ENCODE data around the gene PLSCR1.
"Not testable (repeated sequence)": the region's sequence is repeated elsewhere in the genome, so short reads cannot be mapped to it uniquely, and the experiment has no call there.

Gene PLSCR1

GRCh38 chr3:146522174-146523158 lies 21.9 kb downstream of the PLSCR1 start:
- H3K27me3 ChIP-seq (ENCODE audit: insufficient read depth, poor library complexity, severe bottlenecking); DNase-seq (ENCODE audit: low read depth in 1 of 2, low spot score in 1 of 2); H3K27ac ChIP-seq (replicated peaks); H3K4me3 ChIP-seq (replicated peaks; ENCODE audit: insufficient read depth, low read length): not testable (repeated sequence)

DNA sequence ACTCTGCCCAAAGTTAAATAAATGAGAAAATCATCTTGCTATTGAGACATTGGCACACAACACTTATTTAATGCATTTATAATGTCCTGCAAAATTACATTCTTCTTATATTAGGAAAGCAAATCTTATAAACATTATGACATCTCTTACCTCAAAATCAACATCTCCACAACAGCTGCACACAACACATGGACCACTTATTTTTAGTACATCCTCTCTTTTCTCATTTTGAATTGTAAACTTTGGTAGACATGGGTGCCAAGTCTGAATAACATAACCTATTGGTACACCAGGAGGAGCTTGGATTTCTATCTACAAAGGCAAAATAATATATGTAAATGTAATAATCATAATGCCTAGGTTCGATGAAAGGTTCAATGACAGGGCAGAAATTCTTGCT lies 23.0 kb downstream of the PLSCR1 start:
- H3K27me3 ChIP-seq (ENCODE audit: insufficient read depth, poor library complexity, severe bottlenecking): no peaks in the 10 kb centered on the region
- no peak for TF ChIP-seq GABPA (IDR thresholded peaks at IDR 0.05; ENCODE audit: low read depth)
- TF ChIP-seq, protein P1, sequence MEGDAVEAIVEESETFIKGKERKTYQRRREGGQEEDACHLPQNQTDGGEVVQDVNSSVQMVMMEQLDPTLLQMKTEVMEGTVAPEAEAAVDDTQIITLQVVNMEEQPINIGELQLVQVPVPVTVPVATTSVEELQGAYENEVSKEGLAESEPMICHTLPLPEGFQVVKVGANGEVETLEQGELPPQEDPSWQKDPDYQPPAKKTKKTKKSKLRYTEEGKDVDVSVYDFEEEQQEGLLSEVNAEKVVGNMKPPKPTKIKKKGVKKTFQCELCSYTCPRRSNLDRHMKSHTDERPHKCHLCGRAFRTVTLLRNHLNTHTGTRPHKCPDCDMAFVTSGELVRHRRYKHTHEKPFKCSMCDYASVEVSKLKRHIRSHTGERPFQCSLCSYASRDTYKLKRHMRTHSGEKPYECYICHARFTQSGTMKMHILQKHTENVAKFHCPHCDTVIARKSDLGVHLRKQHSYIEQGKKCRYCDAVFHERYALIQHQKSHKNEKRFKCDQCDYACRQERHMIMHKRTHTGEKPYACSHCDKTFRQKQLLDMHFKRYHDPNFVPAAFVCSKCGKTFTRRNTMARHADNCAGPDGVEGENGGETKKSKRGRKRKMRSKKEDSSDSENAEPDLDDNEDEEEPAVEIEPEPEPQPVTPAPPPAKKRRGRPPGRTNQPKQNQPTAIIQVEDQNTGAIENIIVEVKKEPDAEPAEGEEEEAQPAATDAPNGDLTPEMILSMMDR (IDR thresholded peaks at IDR 0.05; ENCODE audit: insufficient read depth, low read length): no peak
- TF ChIP-seq SPI1 (IDR thresholded peaks at IDR 0.05; ENCODE audit: borderline replicate concordance, low read depth): no peak
- no peak for TF ChIP-seq POLR2AphosphoS5 (IDR thresholded peaks at IDR 0.05; ENCODE audit: low read depth)
- TF ChIP-seq REST (IDR thresholded peaks at IDR 0.05; ENCODE audit: insufficient replicate concordance, low read depth): no peak
- H3K4me3 ChIP-seq (replicated peaks; ENCODE audit: insufficient read depth, low read length): no peak overlapping the region
- H3K27ac ChIP-seq (replicated peaks): no peak overlapping the region
- DNase-seq (ENCODE audit: low read depth in 1 of 2, low spot score in 1 of 2): no peak

GRCh38 chr3:146519810-146520209 lies 24.6 kb downstream of the PLSCR1 start:
- TF ChIP-seq POLR2AphosphoS5 (IDR thresholded peaks at IDR 0.05; ENCODE audit: low read depth) (no peak), SPI1 (IDR thresholded peaks at IDR 0.05; ENCODE audit: borderline replicate concordance, low read depth) (no peak), REST (IDR thresholded peaks at IDR 0.05; ENCODE audit: insufficient replicate concordance, low read depth) (no peak)
- Histone ChIP-seq H3K27ac (replicated peaks) (no peak overlapping the region), H3K27me3 (ENCODE audit: insufficient read depth, poor library complexity, severe bottlenecking) (no peaks in the 10 kb centered on the region), H3K4me3 (replicated peaks; ENCODE audit: insufficient read depth, low read length) (no peak overlapping the region)
- DNase-seq (ENCODE audit: low read depth in 1 of 2, low spot score in 1 of 2): no peak

DNA sequence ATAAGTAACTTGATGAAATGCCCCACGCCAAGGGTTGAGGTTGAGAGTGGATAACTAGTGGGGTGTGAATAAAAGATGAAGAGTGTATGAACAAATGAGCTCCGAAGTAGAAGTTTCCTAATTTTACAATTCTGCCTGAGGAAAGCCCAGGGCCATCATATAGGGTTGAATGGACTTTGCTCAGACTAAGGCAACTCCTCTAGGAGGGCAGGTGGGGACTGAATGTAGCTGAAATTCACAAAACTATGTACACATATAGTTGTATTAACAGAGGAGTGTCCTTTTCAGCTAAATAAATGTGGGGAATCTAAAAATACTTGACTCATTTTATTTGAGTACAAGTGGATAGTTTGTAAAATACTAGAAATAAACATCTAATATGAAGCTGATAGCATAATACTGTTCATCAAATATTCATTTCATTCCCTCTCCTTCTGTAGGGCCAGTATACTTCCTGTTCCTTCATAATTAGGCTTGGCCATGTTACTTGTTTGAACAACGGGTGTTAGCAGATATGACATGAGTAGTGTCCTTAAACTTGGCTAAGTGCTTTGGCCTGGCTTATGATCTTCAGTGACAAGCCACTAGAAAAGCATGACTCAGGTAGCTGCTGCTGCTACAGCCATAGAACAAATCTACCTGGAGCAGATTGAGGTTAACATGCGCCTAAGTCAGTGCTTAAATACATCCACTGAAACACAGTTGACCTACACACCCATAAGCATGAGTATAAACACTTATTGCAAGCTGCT lies 26.5 kb downstream of the PLSCR1 start:
- no peak overlapping the region for H3K4me3 ChIP-seq (replicated peaks; ENCODE audit: insufficient read depth, low read length)
- TF ChIP-seq POLR2AphosphoS5 (IDR thresholded peaks at IDR 0.05; ENCODE audit: low read depth) (no peak), REST (IDR thresholded peaks at IDR 0.05; ENCODE audit: insufficient replicate concordance, low read depth) (no peak), SPI1 (IDR thresholded peaks at IDR 0.05; ENCODE audit: borderline replicate concordance, low read depth) (no peak), GABPA (IDR thresholded peaks at IDR 0.05; ENCODE audit: low read depth) (no peak)
- TF ChIP-seq, protein P1 (IDR thresholded peaks at IDR 0.05; ENCODE audit: insufficient read depth, low read length): no peak
- DNase-seq (ENCODE audit: low read depth in 1 of 2, low spot score in 1 of 2): no peak

More for the DNA sequence above, 26.5 kb downstream of the PLSCR1 start:
- H3K27me3 ChIP-seq (ENCODE audit: insufficient read depth, poor library complexity, severe bottlenecking): no peaks in the 10 kb centered on the region
- no peak overlapping the region for H3K27ac ChIP-seq (replicated peaks)

All from HL-60 (cell line).